Inflammatory macrophage treated with lipopolysaccharide for 4 hours (primary cell): Measurements from ENCODE around the gene ERLIN1.

ENCODE experiments used
- DNase-seq: peaks from one replicate; pipeline ENCODE4 v3.0.0-alpha.2; 2020

ERLIN1 gene

DNA sequence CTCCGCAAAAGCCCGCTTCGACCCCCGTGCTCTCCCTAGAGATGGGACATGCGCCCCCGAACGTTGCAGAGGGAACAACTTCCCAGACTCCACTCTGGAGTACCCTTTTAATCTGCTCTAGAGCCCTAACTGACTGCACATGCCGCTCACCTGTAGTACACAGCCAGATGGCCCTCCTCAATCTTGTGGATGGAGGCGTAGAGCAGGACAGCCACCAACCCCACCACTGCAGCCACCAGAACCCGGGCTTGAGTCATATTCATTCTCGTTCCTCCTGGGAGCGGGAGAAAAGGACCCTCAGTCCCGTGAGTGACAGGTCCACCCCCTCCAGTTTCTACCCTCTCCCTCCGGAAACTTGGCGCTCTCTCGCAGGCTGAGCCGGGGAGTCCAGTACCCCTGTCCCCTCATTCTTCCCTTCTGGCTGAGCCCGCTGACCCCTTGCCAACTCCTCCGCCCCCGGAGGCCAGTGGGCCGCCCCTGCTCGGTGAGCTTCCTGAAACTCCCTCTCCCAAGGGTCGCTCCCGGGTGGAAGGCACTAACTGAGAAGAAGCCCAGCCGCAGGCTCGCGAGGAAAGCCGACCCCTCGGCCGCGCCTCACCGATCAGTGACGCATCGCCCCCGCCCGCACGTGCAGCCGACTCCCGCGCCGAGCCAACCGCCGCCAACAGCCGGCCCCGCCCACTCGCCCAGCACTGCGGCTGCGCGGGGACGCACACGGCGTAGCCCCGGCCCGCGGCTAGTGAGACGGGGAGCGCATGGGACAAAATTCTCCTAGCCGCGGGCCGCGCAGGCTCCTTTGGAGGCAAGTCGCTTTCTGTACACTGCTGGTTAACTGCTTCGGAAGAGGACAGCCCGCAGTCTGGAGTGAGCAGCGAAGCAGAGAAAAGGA, at the start of gene ERLIN1:
Gene ERLIN1, minus strand, starts transcription at position 666 of the 889 bp plus-strand sequence. Its CDS starts 403 bp downstream, at position 263.
- DNase-seq, result peak; percentile 93

DNA sequence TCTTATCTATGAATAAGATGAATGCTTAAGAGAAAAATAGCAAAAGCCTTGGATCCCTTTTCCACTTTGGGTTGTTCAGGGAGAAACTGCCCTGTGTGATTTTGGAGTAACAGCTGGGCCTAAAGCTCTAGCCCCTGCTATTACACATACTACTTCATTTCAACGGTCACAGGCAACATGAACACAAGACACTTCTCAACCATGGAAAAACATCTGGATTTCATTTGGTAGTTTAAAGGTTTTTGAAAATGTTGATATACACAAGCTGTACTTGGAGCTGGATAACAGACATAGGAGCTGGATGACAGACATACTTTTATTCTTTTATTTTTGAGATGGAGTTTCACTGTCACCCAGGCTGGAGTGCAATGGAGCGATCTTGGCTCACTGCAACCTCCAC, 46.3 kb upstream of the ERLIN1 start:
- DNase-seq, result no peak

DNA sequence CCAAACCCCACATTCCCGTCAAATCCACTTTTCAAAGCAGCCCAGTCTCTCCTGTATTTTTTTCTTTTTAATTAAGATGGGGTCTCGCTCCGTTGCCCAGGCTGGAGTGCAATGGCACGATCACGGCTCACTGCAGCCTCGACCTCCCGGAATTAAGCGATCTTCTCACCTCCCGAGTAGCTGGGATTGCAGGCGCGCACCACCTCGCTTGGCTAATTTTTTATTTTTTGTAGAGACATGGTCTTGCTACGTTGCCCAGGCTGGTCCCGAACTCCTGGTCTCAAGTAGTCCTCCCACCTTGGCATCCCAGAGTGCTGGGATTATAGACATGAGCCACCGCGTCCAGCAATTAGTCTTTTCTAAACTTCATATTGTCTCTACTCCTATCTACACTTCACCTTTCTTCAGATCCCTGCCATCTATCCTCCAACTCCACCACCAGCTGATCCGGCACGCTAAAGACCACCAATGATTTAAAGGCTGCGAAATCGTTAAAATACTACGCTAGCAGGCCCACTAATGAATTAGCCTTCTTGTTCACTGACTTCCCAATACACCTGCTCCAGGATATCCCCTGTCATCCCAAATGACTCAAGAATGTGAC, 44.1 kb upstream of the ERLIN1 start:
- no peak for DNase-seq

DNA sequence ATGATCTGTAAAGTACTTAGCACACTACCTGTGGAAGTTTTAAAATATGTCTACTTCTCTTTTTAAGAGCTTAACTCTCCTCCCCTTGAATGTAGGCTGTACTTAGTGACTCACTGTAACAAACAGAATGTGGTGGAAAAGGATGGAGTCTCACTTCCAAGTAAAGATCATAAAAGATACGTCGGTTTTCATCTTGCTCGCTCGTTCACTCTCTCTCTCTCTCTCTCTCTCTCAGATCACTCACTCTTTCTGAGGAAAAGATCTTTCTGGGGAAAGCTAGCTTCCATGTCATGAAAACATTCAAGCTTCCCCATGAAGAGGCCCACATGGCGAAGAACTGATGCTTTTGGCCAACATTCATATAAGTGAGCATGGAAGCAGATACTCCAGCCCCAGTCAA, 38.0 kb upstream of the ERLIN1 start:
- DNase-seq, result no peak

DNA sequence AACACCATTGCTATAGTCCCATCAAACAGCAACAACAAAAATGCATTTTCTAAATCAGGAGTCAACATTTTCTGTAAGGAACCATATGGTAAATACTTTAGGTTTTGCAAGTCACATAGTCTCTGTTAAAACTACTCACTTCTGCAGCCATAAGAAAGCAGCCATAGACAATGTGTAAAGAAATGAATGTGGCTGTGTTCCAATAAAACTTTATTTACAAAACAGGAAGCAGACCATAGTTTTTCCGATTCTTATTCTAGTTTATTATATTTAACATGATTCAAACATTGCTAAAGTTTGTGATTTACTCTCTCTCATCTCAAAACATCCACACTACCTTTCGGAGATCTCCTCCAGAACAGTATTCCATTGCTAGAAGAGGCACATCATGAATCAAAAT, 36.7 kb upstream of the ERLIN1 start:
- no peak for DNase-seq

DNA sequence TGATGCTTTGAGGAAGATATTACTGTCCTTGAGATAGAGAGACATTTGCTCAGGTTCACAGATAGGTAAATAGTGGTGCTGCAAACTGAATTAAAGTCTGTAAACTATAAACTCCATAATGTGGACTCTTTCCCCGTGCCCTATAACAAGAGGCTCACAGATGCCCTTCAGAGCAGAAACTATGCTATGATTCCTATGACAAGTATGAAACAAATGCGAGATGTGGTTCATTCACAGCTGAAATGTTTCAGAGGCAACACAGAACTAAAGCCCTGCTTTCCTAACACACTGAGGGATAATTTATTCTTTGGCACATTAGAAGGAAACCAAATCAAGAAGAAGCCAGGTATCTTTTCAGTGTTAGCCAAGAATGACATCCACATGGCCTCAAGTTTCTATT, 30.2 kb upstream of the ERLIN1 start:
- no peak for DNase-seq

DNA sequence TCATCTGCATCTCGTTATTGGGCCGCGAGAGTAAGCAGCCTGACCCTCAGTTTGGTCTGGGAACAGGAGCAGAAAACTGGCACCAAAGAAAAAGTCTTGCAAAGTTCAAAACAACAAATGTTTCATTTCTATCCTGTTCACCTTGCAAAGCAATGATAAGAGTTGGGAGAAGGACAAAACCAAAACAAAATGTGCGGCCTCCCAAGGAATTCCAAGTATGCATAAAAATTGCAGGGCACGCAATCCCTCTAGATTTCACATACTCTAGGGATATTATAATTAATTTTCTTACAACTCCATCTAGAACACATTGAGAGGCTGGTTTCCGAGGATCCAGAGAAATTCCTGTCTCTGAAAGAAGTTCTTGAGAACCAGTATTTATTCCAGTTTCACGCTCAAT, 23.5 kb upstream of the ERLIN1 start:
- DNase-seq, result no peak

DNA sequence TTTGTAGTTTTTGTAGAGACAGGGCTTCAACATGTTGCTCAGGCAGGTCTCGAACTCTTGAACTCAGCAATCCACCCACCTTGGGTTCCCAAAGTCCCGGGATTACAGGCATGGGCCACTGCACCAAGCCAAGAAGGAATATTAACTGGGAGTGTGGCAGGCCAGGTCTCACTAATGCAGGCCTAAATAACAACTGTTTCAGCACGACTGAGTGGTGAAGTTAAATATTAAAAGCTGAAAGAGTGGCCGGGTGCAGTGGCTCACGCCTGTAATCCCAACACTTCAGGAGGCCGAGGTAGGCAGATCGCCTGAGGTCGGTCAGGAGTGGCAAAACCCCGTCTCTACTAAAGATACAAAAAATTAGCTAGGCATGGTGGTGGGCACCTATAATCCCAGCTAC, 22.4 kb upstream of the ERLIN1 start:
- no peak for DNase-seq

DNA sequence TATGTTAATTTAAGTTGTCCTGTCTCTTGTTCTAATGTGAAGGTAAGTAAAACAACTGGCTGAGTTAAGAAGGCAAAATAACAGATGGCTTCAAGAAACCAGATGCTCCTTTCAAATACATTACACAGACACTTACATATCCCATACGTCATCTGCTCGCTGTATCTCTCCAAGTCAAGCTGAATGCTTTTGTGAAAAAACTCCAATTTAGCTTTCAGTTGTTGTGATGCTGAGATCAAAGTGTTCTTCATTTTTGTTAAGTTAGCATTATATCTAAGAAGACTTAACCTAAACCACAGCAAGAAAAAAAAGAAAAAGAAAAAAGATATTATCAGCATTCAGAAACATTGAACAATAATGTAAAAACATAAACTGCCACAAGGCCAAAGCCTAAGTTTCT, 18.5 kb upstream of the ERLIN1 start:
- DNase-seq, result no peak

DNA sequence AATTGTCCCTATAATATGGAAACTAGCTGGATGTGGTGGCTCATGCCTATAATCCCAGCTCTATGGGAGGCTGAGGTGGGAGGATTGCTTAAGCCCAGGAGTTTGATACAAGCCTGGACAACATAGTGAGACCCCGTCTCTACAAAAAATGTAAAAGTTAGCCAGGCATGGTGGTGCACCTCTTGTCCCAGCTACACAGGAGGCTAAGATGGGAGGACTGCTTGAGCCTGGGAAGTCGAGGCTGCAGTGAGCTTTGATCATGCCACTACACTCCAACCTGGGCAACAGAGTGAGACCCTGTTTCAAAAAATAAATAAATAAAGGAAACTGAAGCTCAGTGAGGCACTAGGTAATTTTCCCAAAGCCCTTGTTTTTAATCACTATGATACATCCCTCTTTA, 15.7 kb upstream of the ERLIN1 start:
- no peak for DNase-seq

DNA sequence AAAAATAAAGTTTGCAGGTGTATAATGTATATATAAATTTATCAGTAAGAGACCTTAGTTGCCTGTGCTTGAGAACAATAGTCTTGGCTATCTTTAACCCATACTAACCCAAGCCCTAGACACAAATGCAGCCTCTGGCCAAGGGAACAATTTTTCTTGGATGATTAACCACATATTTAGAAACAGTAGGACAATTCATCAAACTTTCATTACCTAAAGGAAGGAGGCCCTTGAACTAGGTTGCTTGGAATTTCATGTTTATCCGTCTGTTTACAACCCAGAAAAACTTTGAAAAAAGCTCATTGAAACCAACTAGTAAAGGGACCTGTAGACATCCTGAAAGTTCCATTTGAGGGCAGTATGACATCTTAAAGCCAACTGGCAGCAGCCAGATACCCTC, 8.9 kb upstream of the ERLIN1 start:
- no peak for DNase-seq

DNA sequence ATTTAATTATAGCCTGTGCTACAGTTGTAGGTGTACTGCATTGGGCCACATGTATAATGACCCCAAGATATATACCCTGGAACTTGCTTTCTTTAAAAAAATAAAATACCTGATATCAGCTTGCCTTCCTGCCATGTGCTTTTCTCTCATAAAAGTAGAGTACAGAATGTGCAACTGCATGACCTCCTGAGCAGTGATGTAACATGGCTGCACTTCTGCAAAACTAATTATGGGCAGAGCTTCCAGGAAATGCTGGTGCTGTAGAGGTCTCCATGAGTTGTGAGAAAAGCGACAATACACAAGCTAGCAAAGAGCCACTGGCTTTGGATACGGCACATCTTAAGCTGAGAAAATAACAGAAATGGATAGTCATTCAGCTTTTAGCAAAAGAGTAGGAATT, 6.5 kb upstream of the ERLIN1 start:
- DNase-seq, result peak; percentile 85

DNA sequence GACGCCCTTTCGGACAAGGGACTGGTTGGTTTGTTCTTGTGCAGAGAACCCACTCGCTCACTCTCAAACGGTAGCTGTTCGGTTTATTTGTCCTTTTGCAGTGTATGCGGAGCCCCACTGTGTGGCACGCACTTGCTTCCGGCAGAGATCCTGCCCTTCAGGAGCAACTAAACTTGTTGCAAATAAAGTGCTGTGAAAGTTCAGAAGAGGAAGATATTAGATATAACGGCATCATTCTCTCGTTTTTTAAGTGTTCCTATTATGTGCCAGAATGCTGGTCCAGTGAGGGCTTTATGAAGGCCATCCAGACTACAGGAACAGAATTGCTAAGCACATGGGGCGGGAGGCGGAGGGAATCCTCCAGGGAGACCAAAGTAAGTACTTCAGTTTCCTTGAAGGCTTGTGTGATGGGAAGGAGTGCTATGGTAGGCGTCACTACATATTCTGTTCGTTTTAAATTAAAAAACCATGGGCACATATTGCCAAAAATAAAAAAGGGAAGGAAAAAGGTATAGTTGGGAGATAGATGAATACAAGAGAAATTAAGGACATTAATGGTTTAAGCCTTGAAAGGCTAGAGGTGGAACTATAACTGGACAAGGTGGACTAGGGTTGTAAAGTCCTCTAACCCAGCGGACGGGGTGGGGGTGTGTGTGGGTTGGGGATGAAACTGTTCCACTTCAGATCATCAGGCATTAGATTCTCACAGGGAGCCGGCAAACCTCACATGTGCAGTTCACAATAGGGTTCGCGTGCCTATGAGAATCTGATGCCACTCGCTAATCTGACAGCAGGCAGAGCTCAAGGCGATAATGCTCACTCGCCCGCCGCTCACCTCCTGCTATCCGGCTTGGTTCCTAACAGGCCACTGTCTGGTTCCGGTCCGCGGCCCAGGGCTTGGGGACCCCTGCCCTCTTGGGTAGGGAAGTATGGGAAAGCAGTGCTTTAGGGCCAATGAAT, 704 bp upstream of the ERLIN1 start:
- DNase-seq, result peak; percentile 14

DNA sequence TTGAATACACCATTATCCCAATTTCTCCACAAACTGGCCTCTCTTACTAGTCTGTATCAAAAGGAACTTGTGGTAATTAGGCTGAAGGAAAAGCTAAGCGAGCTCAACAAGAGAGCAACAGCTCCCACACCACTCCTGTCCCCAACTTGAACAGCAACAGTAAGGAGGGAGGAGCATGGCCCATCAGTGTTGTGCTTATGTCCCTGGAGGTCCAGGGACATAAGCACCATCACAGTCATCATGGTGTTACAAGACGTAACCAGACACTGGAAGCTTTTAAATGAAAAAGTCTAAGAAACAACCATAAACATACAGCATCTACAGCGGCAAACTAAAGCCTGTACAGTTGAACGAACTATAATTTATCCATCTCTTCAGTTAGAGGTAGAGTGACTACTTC, 989 bp downstream of the ERLIN1 start:
- DNase-seq, result peak; percentile 18

DNA sequence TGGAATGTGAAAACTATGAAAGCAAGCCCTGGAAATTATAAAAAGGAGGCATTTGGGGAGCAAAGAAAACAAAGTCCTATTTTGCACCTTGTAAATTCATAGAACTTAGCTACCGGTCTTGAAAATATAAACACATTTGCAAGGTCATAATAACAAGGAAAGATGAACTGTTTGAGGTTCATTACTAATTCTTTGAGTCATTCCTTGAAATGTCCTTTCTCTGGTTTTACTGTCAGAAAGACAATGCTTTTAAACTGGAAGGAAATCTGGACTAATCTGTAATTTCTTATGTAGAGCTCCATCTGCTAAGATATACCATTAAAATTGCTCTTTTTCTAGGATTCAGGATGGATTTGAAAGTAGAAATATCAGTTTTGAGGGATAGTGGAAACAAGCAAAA, 1.4 kb downstream of the ERLIN1 start:
- DNase-seq, result no peak

DNA sequence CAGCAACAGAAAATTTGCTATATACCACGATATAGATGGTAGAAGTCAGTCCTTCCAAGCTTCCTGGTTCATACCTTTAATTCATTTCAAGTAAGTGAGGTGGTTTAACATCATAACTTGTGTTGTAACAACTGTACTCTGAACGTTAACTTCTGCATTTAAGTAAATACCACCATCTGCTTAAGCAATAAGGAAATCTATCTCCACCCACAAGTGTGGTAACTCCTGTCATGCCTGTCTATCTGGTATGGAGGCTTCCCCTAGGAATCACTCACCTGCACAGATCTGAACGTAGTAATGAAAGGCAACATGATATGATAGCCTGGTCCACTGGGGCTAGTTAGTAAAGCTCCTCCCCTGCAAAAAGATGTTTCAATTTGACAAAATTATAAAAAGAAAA, 2.3 kb downstream of the ERLIN1 start:
- peak; percentile 88 for DNase-seq

DNA sequence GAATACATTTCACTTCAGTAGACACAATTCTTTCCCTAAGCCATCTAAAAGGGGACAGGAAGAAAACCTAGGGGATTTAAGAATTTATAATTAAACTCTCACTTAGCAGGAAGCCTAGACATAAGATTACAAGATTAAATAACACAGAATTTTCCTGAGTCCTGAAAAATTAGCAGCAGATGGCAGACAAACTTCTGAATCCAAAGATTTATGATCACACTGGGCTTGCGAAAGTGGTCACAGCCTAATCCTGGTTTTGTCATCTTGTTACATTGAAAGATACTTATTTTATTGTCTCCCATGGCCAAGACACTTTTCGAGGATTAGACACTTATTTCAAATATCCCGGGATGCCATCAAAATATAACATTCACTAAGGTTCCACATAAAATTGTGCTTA, 2.9 kb downstream of the ERLIN1 start:
- no peak for DNase-seq

DNA sequence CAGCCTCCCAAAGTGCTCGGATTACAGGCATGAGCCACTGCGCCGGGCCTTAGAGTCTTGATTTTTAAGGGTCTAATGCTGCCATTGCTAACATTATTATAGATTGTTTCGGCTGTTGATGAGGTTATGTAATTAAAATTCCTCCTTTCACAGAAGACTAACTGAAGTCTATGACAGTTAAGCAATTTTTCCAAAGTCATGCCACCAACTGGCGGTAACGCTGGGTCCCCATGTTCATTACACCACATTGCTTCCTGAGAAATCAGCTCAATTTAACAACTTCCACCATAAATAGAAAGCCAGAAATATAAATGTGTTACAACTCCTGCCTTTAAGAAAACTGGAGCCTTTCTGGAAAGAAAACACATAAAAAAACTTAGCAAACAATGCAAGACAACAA, 3.5 kb downstream of the ERLIN1 start:
- DNase-seq, result peak; percentile 59

DNA sequence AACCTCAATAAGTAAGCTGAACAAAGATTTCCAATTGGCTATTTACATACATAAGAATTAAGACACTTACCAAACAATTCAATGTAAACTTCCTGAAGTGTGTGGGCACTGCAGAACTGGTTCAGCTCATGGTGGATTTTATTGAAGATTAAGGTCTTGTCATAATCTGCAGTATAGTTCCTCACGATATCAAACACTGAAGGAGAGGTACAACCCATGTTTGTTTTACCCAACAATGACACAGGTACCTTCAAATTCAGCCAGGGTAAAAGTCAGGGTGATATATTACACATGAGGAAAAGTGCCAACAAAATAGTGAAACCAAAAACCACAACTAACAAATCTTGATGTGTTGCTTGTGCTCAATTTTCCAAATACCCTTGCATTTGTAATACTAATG, 10.0 kb downstream of the ERLIN1 start:
- DNase-seq, result no peak

DNA sequence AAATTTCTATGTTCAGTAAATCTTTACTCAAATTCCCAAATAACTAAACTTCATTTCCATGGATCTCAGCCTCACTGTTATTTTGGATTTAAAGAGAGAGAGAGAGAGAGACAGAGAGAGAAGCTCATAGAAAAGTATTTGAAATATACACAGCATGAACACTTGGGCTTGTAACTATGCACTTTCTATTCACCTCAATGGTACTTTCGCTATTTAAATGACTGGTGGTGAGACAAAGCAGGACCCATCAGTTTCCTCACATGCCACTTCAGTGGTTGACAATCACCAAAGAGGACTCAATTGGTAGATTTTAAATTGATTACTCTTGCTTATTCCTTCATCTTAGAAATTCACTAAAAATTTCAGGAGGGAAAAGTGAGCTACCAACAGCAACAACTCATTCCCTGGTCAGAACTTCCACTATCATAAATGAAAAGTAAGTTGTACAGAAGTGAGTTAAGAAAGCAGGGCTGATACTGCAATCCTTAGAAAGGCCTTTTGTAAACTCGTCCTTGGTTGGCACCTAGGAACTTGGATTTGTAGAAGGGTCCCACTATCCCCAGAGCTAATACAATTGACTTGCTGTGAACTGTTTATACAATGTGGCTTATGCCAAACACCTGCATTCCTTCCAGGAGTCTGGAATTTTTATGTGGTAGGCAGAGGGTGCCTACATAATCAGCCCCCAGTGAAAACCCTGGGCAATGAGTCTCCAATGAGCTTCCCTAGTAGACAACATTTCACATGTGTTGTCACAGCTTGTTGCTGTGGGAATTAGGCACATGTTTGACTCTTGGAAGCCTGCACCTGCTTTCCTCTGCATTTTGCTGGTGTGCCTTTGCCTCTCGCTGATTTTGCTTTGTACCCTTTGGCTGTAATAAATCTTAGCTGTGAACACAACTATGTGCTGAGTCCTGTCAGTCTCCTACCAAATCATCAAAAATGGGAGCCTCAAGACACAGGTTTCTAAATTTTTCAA, 10.8 kb downstream of the ERLIN1 start:
- DNase-seq, result no peak

DNA sequence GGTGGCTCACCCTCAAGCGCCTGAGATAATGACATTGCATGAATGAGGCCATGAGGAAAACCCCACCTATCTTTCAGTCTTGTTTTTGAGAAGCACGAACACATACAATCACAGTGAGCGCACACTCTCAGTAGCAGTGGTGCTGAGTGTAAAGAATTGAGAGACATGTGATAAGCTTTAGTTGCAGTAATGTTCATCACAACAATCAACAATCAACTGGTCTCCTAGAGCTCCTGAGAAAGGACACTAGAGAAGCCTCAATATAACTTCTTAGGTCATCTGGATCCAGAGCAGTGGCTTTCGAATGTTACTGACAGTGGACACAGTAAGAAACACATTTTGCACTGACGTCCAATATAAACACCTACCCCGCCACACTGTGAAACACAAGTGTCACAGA, 12.8 kb downstream of the ERLIN1 start:
- DNase-seq, result no peak

DNA sequence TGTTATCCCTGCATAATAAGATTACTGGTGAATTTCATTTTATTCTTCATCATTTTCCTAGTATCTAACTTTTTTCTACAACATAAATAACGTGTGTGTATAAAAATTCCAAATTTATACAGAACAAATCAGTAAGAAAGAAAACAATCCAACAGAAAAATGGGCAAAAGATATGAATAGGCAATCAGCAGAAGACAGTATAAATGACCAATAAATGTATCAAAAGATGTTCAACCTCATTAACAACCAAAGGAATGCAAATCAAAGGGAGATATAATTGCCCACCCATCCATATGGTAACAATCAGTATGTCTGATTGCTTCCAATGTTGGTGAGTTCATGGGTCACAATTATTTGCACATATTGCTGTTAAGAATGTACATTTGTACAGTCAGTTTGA, 13.5 kb downstream of the ERLIN1 start:
- no peak for DNase-seq
